Epithelial cell of proximal tubule (primary cell): ENCODE data around the gene PRR5L. TPM values are rescaled to one million over a fixed set of nuclear protein-coding genes. Genes with fewer than 3 reads are reported as not detected.

Experiments
- DNase-seq: peaks from one replicate; pipeline ENCODE4 v3.0.0-alpha.2; 2011; ENCODE audit warnings: low read depth
- H3K4me3 ChIP-seq: 2 replicates; pipeline ENCODE4 v1.5.1; 2011; ENCODE audit warnings: low read depth, mild to moderate bottlenecking, low read length
- total RNA-seq: library from RNA; depleted of rRNA; stranded (reverse); fragments of >200 nt; gene quantifications from 2 replicates; pipeline ENCODE4 v1.2.3, GENCODE V29; 2015
- TF ChIP-seq, protein P1 (sequence below): conservative IDR thresholded peaks from 2 replicates; pipeline ENCODE4 v1.5.1; 2012; ENCODE audit warnings: low read depth, mild to moderate bottlenecking, low read length

PRR5L gene
- total RNA-seq, 1 donor from 2014 or later: 5.9 TPM

DNA sequence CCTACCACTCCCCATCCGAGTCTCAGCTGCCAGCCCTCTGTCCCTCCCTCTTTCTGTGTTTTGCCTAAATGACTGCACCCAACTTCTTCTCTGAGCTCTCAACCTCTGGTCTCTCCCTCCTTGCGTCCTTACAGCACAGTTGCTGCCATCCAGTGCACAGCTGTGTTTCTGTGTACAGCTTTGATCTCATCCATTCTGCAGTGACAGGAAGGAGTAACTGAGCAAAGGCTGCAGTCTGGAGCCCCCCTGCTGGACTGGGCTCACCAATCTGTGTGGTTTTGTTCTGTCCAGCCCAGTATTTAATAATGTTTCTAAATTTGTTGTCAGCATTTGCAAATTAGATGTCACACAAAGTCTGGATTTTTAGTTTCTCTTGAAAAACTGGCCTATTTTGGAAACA lies 43.8 kb downstream of the PRR5L start:
- no peak overlapping the region for H3K4me3 ChIP-seq
- TF ChIP-seq, protein P1, sequence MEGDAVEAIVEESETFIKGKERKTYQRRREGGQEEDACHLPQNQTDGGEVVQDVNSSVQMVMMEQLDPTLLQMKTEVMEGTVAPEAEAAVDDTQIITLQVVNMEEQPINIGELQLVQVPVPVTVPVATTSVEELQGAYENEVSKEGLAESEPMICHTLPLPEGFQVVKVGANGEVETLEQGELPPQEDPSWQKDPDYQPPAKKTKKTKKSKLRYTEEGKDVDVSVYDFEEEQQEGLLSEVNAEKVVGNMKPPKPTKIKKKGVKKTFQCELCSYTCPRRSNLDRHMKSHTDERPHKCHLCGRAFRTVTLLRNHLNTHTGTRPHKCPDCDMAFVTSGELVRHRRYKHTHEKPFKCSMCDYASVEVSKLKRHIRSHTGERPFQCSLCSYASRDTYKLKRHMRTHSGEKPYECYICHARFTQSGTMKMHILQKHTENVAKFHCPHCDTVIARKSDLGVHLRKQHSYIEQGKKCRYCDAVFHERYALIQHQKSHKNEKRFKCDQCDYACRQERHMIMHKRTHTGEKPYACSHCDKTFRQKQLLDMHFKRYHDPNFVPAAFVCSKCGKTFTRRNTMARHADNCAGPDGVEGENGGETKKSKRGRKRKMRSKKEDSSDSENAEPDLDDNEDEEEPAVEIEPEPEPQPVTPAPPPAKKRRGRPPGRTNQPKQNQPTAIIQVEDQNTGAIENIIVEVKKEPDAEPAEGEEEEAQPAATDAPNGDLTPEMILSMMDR: no peak
- DNase-seq: no peak

DNA sequence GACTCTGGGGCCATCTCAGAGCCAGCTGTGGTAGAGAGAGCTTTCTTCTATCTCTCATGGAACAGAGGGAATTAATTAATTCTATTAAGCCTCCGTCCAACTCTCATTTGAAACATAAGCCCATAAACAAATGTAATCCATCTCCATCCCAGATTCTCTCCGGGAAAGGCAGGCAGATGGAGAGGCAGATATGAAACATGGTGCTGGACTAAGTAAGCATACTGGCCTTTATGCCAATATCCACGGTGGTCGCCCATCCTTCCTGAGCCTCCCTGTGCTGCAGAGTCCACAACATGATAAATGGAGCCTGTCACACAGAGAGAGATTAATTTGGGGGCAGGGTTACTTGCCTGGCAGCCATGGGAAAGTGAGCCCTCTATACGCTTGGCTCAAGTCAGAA lies 44.8 kb downstream of the PRR5L start:
- TF ChIP-seq, protein P1: no peak
- no peak overlapping the region for H3K4me3 ChIP-seq
- DNase-seq: no peak

DNA sequence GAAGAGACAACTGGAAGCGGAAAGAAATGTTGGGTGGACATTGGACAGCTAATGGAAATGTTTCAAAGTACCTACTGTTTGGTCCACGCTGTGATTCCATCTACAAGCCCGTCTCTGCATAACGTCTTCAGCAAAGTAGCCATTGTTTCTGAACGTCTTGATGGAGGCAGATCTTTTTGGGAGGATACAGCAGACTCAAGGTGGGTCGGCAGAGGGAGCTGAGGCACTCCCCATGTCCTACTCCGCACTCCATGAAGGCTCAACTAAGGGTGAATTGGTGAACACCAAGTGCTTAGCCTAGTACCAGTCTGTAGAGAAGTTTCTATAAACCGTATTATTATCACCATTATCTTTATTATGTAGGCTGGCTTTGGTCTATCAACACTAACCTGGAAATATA lies 45.8 kb downstream of the PRR5L start:
- DNase-seq: no peak
- TF ChIP-seq, protein P1: no peak

DNA sequence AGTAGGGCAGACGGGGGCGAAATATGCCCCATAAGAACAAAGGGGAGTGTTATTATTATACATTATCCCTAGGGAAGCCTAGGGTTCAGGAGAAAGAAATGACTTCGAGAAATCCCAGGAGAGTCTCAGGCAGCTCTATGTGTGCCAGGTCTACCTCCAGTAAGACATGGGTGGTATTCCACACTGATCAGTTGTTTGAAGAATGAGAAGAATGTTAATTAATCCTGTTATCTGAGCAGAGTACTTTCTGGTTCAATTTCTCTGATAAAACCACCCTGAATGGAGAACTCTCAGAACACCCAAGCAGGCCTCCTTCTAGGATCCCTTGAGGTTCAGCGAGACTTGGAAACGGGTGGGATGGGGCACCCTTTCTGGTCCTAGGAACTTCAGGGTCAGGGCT lies 46.2 kb downstream of the PRR5L start:
- DNase-seq: no peak
- no peak overlapping the region for H3K4me3 ChIP-seq
- TF ChIP-seq, protein P1: no peak

More for the DNA sequence above, 45.8 kb downstream of the PRR5L start:
- H3K4me3 ChIP-seq: no peak overlapping the region

DNA sequence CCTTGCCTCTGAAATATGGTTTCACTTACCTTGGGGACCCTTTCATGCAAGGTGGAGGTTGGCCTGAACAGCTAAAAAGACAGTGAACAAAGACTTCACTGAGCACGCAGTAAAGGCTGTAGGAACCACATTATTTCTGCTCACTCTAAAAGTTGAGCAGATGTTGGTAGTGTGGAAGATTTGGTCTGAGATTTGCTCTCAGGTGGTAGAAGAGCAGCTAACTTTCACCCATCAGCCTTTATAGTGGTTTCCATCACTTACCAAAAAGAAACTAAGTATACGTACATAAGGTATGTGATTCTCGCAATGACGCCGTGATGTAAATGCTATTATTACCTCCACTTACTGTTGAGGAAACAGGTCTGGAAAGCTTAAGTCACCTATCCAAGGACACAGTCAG lies 47.3 kb downstream of the PRR5L start:
- no peak overlapping the region for H3K4me3 ChIP-seq
- TF ChIP-seq, protein P1: no peak
- DNase-seq: no peak

DNA sequence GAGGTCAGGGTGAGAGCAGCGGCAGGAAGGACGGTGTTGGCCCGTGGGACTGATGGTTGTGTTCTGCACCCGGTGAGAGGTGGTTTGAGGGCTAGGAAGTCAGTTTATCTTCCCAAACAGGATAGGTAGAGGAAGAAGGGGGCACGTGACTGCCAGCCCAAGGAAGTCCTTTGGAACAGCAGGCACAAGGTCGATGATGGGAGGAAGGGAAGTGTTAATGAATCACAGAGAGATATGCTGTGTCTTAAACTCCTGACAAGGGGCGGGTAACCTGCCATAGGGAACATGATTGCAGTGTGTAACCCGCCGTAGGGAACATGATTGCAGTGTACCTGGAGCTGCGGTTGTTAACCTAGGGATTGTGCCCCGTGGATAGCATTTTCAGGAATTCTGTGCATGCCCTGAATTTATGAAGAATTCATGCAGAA lies 49.0 kb downstream of the PRR5L start:
- no peak overlapping the region for H3K4me3 ChIP-seq
- DNase-seq: no peak
- TF ChIP-seq, protein P1: no peak

DNA sequence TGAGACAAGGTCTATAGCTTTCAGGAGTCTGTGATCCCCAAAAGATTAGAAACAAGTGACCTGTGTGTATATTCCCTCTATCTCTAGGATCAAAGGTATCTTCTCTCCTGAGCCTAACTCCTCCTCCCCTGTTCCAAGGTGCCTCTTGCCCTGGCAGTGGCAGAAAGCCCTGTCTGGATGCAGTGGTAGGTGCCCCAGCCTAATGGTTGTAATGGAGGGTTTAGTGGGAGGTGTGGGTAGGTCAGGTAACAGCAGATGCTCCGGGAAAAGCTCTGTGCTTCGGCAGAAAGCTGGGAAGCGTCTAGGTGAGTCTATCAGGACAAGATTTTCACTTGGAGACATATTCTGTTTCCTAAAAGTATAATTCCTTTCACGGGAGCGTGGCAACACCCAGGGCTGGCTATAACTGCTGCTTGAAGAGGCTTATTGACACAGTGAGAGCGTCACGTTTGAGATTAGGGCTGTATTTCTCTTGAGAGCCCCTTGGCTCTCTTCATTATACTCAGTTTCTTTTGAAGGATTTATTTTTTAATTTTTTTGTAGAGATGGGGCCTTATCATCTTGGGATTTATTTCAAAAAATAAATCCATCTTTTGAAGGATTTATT lies 49.5 kb downstream of the PRR5L start:
- no peak for DNase-seq
- TF ChIP-seq, protein P1: no peak
- H3K4me3 ChIP-seq: no peak overlapping the region
